ENCODE data around the gene CD274. TPM values are rescaled to one million over a fixed set of nuclear protein-coding genes. Genes with fewer than 3 reads are reported as not detected.

The CD274 gene
- total and polyA plus RNA-seq, 2 of the 8 experiments (the other 6 are each of a cell fraction or from before 2014, with no cell fraction given), result 0.08 to 0.15 TPM

DNA sequence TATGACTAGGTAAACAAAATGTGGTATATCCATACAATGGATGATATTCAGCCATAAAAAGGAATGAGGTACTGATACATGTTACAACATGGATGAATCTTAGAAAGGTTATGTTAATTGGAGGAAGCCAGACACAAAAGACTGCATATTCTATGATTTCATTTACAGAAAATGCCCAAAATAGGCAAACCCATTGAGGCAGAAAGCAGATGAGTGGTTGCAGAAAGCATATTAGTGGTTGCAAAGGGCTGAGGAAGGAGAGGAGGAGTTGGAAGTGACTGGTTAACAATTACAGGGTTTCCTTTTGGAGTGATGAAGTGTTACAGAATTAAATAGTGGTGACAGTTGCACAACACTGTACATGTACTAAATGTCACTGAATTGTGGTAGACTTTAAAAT, 30.4 kb upstream of the CD274 start:
- Histone ChIP-seq H4K8ac (ENCODE audit: extremely low read depth, insufficient read depth, low read length) (no peak overlapping the region), H4K91ac (replicated peaks; ENCODE audit: insufficient read length, low read length) (no peak overlapping the region), H3K14ac (ENCODE audit: insufficient read length) (no peak overlapping the region), H2BK15ac (ENCODE audit: low read length) (no peak overlapping the region), H3K4me3 (ENCODE audit: extremely low read depth in 1 of 4, insufficient read depth in 2 of 4, low read depth in 3 of 4, low read length in 4 of 4) (no peak overlapping the region), H2AFZ (ENCODE audit: low read length) (no peak overlapping the region), H3K9me3 (ENCODE audit: insufficient read depth in 2 of 2, low read depth in 1 of 2, low read length in 1 of 2) (no peaks in the 10 kb centered on the region), H3K9ac (replicated peaks in 1 of 4; ENCODE audit: extremely low read depth in 1 of 4, low read depth in 3 of 4, low read length in 3 of 4) (no peak overlapping the region), H3K18ac (ENCODE audit: extremely low read depth, low read length) (no peak overlapping the region), H4K20me1 (replicated peaks in 1 of 2; ENCODE audit: control insufficient read depth in 1 of 2, insufficient read depth in 2 of 2, low read length in 2 of 2) (no peaks in the 10 kb centered on the region), H3K23ac (ENCODE audit: insufficient read length) (no peak overlapping the region), H3K79me2 (ENCODE audit: control insufficient read depth in 1 of 2, insufficient read depth in 2 of 2, low read length in 2 of 2) (no peaks in the 10 kb centered on the region), H3K4me2 (ENCODE audit: insufficient read depth in 1 of 2, low read depth in 2 of 2, low read length in 2 of 2) (no peak overlapping the region), H3K4ac (replicated peaks; ENCODE audit: insufficient read length, low read depth, low read length) (no peak overlapping the region), H2BK5ac (ENCODE audit: low read depth, low read length) (no peak overlapping the region), H2AK5ac (ENCODE audit: low read depth, low read length) (no peak overlapping the region), H2BK120ac (replicated peaks; ENCODE audit: low read depth, low read length) (no peak overlapping the region), H3K36me3 (ENCODE audit: control insufficient read depth in 2 of 4, insufficient read depth in 4 of 4, low read length in 3 of 4) (no peaks in the 10 kb centered on the region; a peak in 1 of 8 replicates), H3K23me2 (ENCODE audit: low read depth, low read length) (no peaks in the 10 kb centered on the region), H2BK12ac (ENCODE audit: low read depth, low read length) (no peak overlapping the region), H3K4me1 (replicated peaks in 1 of 4; ENCODE audit: control insufficient read depth in 3 of 4, insufficient read depth in 4 of 4, low read length in 3 of 4) (peaks cover 0 to 3% (median 1%) of the 10 kb centered on the region in 4 experiments; a peak in 3 of 7 replicates), H4K5ac (ENCODE audit: insufficient read length, low read depth, low read length) (no peak overlapping the region), H2BK20ac (ENCODE audit: low read length) (no peak overlapping the region), H3K79me1 (ENCODE audit: low read depth, low read length) (no peaks in the 10 kb centered on the region), H3K56ac (replicated peaks; ENCODE audit: insufficient read length, low read depth, low read length) (no peak overlapping the region), H3K27me3 (replicated peaks in 1 of 4; ENCODE audit: control insufficient read depth in 3 of 4, extremely low read depth in 1 of 4, insufficient read depth in 3 of 4, low read length in 3 of 4) (peaks cover 0 to 1% (median 0%) of the 10 kb centered on the region in 4 experiments; a peak in 1 of 7 replicates), H3K27ac (ENCODE audit: low read depth, low read length) (no peak overlapping the region)
- ChIA-PET POLR2A (ENCODE audit: partially characterized antibody) (no interaction called here), CTCF (ENCODE audit: partially characterized antibody) (interaction anchor here (1.4 kb wide), 1 partner anchor 231 kb away, joined by 4 read pairs; no protein-coding TSS in a partner anchor)
- no peak for DNase-seq (ENCODE audit: low read depth in 1 of 2, low spot score in 2 of 2)
- no peak for TF ChIP-seq TCF12 (IDR thresholded peaks at IDR 0.05; ENCODE audit: low read depth, low read length)
- no peak for TF ChIP-seq RAD21 (IDR thresholded peaks at IDR 0.05 in 1 of 2, conservative IDR thresholded peaks at IDR 0.05 in 1 of 2; ENCODE audit: low read depth in 2 of 2, low read length in 2 of 2)
- TF ChIP-seq TEAD4 (IDR thresholded peaks at IDR 0.05; ENCODE audit: low read depth, low read length), result no peak
- no peak for TF ChIP-seq EGR1 (IDR thresholded peaks at IDR 0.05; ENCODE audit: borderline replicate concordance, low read depth, low read length)
- no peak for TF ChIP-seq EP300 (IDR thresholded peaks at IDR 0.05; ENCODE audit: borderline replicate concordance in 1 of 2, low read depth in 2 of 2, low read length in 2 of 2)
- no peak for TF ChIP-seq ZNF274 (IDR thresholded peaks at IDR 0.05; ENCODE audit: borderline replicate concordance, extremely low read depth, low read length)
- no peak for TF ChIP-seq TAF1 (IDR thresholded peaks at IDR 0.05; ENCODE audit: low read depth, low read length)
- TF ChIP-seq TBP (IDR thresholded peaks at IDR 0.05; ENCODE audit: low read depth, low read length), result no peak
- no peak for TF ChIP-seq ATF3 (IDR thresholded peaks at IDR 0.05; ENCODE audit: insufficient read depth, low read depth, low read length)
- TF ChIP-seq SRF (IDR thresholded peaks at IDR 0.05; ENCODE audit: low read depth, low read length), result no peak
- TF ChIP-seq GTF2F1 (IDR thresholded peaks at IDR 0.05; ENCODE audit: borderline replicate concordance, low read depth, low read length), result no peak
- FAIRE-seq, result no peak
